Skin epidermis (tissue), 12 donors: ENCODE results near the gene GNB1L.
"Not testable (repeated sequence)": the region's sequence is repeated elsewhere in the genome, so short reads cannot be mapped to it uniquely, and the experiment has no call there.

ENCODE experiments used
- H3K27ac ChIP-seq, 21 experiments: fragments of 200-600 bp; sonication (generic) in 11 of 21; one replicate each; pipeline ENCODE4 v1.5.0; 2020; ENCODE audit warnings: mild to moderate bottlenecking in 3 of 21, inconsistent platforms in 2 of 21, moderate library complexity in 2 of 21
- H3K4me3 ChIP-seq, 7 experiments: fragments of 200-600 bp; sonication (generic) in 2 of 7; one replicate each; pipeline ENCODE4 v1.5.0; 2020; ENCODE audit warnings: inconsistent platforms in 2 of 7, mild to moderate bottlenecking in 2 of 7, moderate library complexity in 1 of 7

GNB1L gene

DNA sequence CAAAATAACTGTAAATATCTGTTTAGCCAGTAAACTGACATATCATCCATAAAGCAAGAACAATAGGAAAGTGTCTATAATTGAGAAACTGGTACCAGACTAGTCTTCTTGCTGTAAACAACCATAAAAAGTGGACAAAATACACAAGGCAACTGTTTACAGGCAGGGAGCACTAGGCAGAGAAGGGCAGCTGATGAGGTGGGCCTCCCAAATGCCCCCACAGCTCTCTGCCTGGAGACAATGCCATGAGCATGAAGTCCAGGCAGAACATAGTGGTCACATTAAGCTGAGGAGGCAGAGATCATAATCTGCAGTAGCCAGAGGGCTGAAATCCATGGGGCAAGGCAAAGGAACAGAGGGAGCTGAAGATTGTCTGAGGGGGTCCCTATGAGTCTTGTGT lies 63.4 kb downstream of the GNB1L start:
- Histone ChIP-seq H3K4me3 (no peak overlapping the region), H3K27ac (no peak overlapping the region)

DNA sequence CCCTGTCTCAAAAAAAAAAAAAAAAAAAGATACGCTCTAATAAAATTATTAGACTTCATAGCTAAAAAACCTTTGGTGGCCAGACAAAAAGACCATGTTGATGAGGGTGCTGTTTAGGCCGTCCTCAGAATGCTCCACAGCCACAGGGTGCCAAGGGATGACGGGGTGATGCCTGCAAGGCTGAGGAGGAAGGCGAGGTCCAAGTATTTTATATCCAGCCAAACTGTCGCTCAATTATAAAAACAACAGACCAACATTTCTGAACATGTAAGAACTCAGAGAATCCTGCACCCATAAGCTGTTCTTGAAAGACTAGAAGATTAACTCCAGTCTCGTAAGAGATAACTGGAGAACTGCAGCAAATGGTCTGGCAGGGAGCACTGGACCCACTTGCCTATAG lies 64.8 kb downstream of the GNB1L start:
- H3K4me3 ChIP-seq: no peak overlapping the region

DNA sequence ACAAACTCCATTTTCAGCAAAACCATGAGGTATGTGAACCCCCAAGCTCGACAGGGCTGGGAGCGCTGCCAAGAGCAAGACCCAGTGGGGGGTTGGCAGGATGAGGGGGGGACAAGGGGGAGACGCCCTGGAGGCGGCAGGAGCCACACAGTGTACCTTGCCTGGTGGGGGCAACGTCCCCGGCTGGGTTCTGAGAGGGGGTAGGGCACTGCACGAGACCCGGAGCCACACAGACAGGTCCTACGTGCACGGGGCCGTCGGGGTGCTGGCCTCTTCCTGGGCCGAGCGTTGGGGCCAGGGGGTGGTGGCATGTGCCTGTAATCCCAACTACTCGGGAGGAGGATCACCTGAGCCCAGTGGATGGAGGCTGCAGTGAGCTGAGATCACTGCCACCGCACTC lies 65.3 kb downstream of the GNB1L start:
- no peak overlapping the region for H3K4me3 ChIP-seq
- H3K27ac ChIP-seq: no peak overlapping the region

More for the DNA sequence above, 64.8 kb downstream of the GNB1L start:
- no peak overlapping the region for H3K27ac ChIP-seq

DNA sequence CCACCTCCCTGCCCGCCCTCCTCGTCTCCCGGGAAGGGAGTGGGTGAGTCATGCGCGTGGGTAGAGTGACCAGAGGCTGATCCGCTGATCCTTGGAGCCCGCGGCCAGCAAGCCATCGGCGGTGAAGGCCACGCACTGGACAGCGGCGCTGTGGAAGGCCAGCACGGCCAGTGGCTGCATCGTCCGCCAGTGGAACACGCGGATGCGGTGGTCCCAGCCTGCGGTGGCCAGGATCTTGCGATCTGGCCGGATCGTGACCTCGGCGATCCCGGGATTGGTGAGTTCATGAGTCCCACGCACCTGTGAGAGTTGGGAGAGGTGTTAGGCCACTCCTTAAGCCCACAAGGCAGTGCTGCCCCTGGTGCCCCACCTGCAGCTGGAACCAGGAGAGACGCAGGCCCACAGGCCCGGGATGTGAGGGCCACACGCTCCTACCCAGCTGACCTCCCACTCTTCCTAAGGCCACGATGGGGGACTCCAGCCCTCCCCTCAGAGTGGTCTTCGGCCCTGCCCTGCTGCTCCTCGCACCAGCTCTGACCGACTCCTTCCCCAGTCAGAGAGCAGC lies 65.9 kb downstream of the GNB1L start:
- H3K27ac ChIP-seq: no peak overlapping the region
- no peak overlapping the region for H3K4me3 ChIP-seq

DNA sequence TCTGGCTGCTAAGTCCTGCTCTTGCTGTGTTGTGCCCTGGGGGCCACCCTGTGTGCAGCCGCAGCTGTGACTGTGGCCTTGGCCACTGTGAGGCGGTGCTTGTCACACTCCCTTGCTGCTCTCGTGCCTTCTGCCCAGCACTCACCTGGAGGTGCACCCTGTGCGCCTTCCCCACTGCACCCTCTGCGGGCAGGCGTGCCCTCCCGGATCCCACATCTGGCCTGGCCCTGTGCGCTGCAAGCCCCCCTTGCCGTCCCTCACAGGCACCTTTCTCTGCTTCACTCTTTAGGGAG lies 66.9 kb downstream of the GNB1L start:
- no peak overlapping the region for H3K4me3 ChIP-seq
- H3K27ac ChIP-seq: no peak overlapping the region

DNA sequence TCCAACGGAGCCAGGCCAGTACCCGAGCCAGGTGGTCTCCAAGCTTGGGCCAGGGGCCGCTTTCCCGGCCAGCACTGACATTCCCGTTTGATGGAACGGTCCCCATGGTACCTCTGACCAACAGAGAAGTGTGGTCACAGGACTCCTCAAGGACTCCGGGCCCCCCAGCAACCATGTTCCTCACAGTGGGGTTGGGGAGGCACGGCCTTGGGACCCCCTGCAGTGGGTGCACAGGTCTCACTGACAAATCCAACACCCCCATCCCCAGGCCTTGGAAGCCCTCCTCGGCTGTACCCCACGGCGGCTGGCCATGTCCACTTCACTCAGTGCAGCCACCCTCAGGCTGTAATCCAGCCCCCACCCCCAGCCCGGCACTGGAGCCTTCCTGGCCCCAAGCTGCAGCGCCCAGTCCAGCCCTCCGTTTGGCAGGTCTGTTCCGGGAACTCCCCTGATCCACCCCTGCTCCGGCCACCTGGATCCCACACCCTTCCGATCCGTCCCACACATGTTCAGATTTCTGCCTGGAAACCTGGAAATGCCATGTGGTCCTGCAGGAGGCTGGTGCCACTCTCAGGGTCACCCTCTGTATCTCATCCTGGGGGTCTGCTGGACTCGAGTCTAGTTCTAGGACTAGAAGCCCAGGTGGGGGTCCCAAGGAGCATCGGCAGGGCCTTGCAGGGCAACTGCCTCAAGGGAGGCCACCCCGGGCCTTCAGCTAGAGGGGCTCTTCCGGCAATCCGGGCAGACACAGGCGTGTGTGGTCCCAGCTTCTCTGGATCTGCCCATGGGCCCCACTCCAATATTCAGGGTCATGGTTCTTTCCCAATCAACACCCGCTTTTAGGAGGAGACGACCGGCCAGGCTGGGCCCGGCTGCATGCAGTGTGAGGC lies 67.5 kb downstream of the GNB1L start:
- no peak overlapping the region for H3K4me3 ChIP-seq
- H3K27ac ChIP-seq: no peak overlapping the region

DNA sequence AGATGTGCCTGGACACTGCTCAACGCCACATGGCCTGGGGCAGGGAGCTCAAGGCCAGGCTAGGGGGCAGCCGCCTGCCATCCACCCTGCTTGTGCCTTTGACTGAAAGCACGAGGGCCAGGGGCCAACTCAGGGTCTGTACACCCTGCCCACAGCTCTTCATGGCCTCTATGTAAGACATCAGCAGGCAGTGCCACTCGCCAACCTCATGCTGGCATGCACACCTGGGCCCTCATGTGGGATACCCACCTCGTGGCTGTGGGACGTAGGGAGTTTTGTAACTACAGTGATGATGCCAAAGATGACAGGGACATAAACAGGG lies 68.4 kb downstream of the GNB1L start:
- Histone ChIP-seq H3K4me3 (no peak overlapping the region), H3K27ac (no peak overlapping the region)

DNA sequence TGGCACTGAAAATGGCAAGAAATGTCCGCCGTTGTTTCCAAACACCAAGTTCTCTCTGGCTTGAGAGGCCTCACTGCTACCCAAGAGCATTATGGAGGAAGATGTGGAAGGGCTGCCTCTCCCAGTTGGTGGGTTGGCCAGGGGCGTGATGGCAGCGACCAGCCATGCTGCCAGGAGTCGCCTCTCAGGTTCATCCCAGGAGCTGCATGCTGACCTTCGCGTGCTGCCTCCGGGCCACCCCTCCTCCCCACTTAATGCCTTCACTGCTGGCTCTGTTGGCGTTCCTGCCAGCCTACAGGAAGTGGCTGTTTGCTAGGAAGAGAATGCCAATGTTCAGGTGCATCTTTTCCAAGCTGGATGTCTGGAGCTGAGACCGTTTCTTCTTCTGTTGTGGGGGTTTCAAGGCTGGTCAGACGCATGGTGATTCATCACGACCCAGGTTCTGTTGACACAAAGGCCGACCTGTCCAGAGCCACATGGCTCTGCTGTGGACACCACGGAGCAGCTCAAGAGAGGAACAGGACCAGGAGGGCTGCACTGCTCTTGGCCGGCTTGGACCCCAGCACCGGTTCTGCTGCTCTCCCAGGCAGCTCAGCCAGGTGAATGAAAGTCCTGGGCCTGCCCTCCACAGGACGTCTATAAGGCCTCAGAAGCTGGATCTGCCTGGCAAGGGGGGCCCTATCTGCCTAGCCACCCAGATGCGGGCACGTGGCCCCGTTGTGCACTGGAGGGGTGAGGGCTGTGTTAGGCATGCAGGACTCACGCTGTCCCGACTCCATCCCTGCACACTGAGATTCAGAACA lies 69.0 kb downstream of the GNB1L start:
- H3K27ac ChIP-seq: no peak overlapping the region
- H3K4me3 ChIP-seq: no peak overlapping the region

DNA sequence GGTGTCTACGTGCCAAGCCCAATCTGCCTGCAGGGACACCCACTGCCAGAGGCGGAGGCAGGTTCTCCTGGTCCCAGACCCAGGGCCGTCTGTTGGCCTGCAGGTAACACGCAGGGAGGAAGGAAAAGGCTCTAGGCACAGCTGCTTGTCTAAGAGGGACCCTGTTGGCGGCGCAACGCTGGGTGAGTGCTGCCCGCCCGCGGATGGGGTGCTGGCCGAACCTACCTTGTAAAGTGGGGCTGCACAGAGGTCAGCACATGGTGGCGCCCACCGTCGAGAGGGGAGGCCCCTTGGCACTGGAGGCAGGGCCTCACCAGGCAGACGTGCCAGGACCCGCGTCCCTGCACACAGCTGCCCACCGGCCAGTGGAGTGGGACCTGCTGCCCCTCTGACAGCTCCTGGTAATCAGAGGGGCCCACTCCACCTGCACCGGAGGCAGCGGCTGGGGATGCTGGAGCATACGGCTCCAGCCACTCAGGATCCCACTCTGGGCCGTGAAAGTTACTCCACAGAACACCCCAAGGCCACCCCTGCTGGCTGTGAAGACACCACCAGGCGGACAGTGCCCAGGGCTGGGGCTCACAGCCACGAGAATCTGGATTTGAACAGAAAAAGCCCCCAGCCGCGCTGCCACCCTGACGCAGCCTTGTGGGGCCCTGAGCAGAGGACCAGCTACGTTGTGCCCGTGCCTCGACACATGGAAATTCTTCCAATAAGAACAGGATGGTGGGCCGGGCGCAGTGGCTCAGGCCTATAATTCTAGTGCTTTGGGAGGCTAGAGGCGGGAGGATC lies 70.1 kb downstream of the GNB1L start:
- Histone ChIP-seq H3K4me3 (no peak overlapping the region), H3K27ac (no peak overlapping the region)

DNA sequence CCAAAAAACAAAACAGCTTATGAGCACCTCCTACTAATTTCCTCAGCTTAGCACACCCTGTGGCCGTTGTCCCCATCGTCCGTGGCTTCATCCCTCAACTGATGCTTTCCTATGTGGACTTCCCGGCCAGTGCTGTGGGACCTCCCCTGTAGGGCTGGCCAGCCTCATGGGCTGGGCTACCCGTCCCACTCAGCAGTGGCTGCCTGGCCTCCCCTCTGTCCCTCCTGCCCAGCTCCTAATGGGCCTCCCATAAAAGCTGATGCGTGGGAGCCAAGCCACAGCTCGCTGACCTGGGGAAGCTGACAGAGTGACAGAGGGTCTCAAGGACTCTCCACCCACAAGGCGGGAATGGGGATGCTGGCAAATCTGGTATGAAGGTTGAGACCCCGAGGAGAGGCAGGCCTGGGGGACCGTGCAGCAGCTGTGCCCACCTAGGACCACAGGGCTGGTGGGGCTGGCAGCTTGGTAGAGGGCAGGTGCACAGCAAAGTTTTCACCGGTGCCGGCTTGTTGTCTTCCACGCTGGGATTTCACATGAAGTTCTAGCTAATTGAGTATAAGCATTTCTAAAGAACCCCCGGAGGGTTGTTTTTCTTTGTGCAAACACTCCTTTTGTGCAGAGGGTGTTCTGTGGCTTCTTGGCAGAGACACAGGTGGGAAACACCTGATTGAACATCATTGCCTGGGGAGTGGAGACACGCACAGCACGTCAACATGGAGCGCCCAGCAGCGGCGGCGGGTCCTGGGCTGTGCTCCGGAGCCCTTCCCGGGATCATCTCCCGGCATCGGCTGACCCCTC lies 70.9 kb downstream of the GNB1L start:
- Histone ChIP-seq H3K4me3 (no peak overlapping the region), H3K27ac (no peak overlapping the region)

DNA sequence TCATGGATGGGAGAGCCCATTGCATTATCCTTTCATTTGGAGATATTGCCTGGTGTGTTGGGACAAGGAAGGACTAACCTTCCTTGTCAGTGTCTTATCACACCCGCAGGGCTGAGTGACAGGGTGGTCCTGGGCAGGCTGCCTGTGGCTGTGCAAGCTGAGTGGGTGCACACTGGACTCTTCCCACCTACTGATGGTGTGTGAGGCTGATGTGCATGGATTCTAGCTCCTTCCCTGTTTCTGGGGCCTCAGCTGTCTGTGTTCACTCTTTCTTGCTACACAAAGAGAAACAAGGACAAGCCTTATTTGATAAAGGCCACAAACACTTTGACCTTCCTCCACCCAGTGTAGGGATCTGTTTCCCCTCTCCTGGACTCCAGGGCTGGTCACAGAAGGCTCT lies 72.1 kb downstream of the GNB1L start:
- Histone ChIP-seq H3K4me3 (no peak overlapping the region), H3K27ac (no peak overlapping the region)

DNA sequence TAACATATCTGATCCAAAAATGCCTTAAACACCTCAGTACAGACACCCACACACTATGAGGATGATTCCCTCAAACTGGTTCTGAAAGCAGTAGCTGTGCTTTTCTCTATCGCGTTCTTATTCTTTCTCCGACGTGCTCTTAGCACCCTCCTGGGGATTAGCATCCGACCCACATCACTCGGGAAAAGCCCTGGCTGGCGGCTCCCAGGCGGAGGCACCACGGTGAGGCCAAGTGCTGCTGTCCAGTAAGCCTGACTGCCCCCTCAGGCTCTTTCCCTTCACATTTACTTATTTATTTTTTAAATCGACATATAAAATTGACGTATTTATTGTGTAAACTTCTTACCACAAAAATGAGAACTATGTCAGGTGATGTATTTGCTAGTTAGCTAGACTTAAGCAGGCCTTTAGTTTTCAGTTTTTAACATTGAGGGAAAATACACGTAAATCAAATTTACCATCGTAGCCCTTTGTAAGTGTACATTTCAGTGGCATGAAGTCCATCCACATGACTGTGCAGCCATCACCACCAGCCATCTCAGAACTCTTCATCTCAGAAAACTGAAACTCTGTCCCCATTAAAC lies 74.9 kb downstream of the GNB1L start:
- Histone ChIP-seq H3K4me3 (no peak overlapping the region), H3K27ac (no peak overlapping the region)

DNA sequence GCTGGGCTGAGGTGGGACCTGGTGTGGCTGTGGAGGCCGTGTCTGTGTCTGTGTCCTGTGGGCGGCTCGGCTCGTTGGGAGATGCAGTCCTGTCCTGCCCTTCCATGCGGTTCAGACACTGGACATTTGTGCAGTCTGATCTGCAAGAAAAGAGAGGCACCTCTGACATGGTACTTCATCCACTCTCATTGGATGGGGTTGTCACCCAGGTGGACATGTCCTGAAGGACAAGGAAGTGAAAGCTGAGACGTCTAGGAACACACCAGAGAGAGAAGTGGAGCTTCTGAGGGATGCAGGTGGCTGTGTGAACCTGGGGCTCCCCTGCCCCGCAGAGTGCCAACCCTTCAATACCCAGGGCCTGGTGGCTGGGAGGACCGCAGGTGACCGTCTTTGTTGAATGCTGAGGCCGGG lies 75.7 kb downstream of the GNB1L start:
- Histone ChIP-seq H3K27ac (no peak overlapping the region), H3K4me3 (no peak overlapping the region)

DNA sequence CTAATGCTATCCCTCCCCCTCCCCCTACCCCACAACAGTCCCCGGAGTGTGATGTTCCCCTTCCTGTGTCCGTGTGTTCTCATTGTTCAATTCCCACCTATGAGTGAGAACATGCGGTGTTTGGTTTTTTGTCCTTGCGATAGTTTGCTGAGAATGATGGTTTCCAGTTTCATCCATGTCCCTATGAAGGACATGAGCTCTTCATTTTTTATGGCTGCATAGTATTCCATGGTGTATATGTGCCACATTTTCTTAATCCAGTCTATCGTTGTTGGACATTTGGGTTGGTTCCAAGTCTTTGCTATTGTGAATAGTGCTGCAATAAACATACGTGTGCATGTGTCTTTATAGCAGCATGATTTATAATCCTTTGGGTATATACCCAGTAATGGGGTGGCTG lies 77.5 kb downstream of the GNB1L start:
- not testable (repeated sequence) for H3K27ac ChIP-seq, H3K4me3 ChIP-seq

DNA sequence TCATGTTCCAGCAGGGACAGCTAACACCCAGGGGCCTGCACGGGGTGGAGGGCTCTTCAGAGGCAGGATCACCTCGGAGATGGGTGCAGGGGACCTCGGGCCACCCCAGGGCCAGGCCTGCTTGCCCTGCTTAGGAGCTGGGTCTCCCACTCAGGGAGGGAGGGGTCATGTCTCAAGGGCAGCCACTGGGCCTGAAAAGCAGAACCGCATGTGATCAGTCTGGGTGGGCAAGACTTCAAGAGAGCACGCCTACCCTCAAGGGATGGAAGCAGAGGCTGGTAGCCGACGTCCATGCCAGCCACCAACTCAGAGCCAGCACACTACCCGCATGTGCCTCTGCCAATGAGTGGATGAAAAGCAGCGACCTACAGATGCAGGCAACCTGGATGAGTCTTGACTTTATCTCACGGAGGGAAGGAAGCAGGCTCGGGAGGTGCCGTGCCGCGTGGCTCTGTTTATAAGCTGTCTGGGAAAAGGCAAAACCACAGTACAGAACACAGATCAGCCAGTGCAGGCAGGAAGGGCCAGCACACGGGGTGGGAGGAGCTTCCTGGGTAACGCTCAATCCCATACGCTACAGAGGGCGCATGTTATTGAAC lies 78.1 kb downstream of the GNB1L start:
- peak overlapping the region in 2 of 21 experiments; percentile 3 to 10 for H3K27ac ChIP-seq

DNA sequence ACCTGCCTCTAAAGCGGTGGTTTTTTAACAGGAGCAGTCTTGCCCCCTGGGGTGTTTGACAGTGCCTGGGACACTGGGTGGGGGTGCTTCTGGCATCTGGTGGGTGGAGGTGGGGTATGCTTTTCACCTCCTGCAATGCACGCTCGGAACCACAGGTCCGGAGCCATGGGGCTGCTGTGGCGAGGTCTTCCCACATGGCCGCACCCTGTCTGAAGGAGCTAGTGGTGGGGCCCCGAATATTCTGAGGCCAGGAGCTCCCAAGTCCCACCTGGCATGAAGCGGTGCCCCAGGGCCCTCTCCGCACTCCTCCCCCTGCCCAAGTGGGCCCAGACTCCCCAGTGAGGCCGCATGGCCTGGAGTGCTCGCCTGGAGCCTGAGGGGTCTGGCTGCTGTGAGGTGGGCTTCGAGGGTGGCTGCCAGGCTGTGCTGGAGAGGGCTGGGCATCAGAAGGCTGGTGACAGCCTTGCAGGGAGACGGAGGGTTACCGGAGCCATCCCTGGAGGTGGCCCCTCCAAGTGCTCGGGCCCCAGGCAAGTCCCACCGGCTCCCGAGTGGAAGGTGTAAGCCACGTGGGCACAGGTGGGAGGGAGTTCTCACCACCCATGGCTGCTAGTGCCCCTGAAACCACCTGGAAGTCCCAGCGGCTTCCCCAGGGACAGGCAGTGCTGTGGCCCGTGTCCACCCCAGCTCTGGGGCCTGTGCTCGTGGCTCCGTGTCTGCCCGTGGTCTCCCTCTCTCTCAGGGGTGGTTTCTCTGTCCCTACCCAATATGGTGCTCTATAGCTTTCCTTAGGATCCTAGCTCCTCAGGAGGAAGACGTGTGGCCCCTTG lies 79.0 kb downstream of the GNB1L start:
- Histone ChIP-seq H3K27ac (no peak overlapping the region), H3K4me3 (no peak overlapping the region)

More for the DNA sequence above, 78.1 kb downstream of the GNB1L start:
- no peak overlapping the region for H3K4me3 ChIP-seq

DNA sequence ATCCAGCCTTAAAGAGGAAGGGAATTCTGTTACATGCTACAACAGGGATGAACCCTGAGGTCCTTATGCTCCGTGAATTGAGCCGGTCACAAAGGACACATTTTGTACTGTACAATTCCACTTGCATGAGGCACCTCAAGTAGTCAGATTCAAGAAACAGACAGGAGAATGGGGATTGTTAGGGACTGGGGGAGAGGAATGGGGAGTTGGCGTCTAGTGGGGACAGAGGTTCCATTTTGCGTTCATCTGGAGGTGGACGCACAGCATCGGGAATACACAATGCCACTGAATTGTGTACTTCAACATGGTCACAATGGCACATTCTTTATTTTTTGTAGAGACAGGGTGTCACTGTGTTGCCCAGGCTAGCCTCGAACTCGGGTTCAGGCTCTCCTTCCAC lies 80.0 kb downstream of the GNB1L start:
- no peak overlapping the region for H3K4me3 ChIP-seq

DNA sequence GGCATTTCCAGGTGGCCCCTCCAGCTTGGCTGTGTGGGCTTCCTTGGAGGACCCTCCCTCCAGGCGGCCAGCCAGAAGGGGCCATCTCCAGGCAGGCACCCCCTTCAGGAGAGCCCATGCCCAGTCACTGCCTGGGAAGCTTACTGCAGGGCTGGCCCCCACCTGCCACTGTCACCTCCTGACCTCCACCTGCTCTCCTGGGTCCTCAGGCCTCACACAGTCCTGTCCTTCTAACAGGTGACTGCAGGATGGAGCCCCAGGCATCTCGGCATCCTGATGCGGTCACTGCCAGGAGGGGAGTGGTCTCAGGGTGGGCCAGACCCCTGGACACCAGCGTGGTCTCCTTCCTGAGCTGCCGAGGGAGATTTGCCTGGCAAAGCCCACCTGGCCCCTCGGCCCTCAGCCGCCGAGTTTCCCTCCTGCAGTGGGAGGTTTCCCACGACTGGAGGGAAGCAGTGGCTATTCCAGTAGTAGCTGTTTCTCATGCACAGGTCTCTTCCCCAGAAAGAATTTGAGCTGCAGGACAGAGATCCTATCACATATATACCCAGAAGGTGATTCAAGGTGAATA lies 81.1 kb downstream of the GNB1L start:
- Histone ChIP-seq H3K27ac (peak overlapping the region in 1 of 21 experiments; percentile 0), H3K4me3 (no peak overlapping the region)

More for the DNA sequence above, 80.0 kb downstream of the GNB1L start:
- H3K27ac ChIP-seq: no peak overlapping the region
